K562 (cell line): ENCODE results near the gene SLC37A4.

Experiments
- ATF1 ChIP-seq, 2 experiments: fragments of 450-650 bp in 1 of 2; IDR thresholded peaks; 2 replicates each; pipeline ENCODE4 v1.6.1; 2016; ENCODE audit warnings: missing compliant biosample characterization in 1 of 2, missing genetic modification characterization in 1 of 2
- EZH2 ChIP-seq: IDR thresholded peaks from 2 replicates; pipeline ENCODE4 v1.6.1; 2012; ENCODE audit warnings: low read depth, mild to moderate bottlenecking, inconsistent platforms, low read length, borderline replicate concordance
- FOXM1 ChIP-seq, 2 experiments: fragments of 450-650 bp in 1 of 2; sonication (generic) in 1 of 2; formaldehyde crosslinking in 1 of 2; IDR thresholded peaks; 2 replicates each; pipeline versions ENCODE4 v1.6.1 to v1.9.0; 2017 to 2022; ENCODE audit warnings: low read depth in 2 of 2, mild to moderate bottlenecking in 2 of 2, missing genetic modification reagents in 1 of 2, moderate library complexity in 1 of 2
- HDAC6 ChIP-seq: IDR thresholded peaks from 2 replicates; pipeline ENCODE4 v1.6.1; 2012; ENCODE audit warnings: low read depth, mild to moderate bottlenecking, control low read depth, inconsistent platforms, low read length, moderate library complexity
- HDGF ChIP-seq: fragments of 450-650 bp; IDR thresholded peaks from 2 replicates; pipeline ENCODE4 v1.6.1; 2016
- HMGXB4 ChIP-seq: sonication (generic); formaldehyde crosslinking; IDR thresholded peaks from 2 replicates; pipeline ENCODE4 v1.8.1; 2023; ENCODE audit warnings: mild to moderate bottlenecking, missing genetic modification reagents
- TAF1 ChIP-seq: IDR thresholded peaks from 2 replicates; pipeline ENCODE4 v1.6.1; 2011; ENCODE audit warnings: mild to moderate bottlenecking, low read length, moderate library complexity; ENCODE audit not compliant: insufficient read depth, control insufficient read depth, severe bottlenecking; ENCODE audit errors: extremely low read depth
- TRIM24 ChIP-seq, 2 experiments: fragments of 450-650 bp; IDR thresholded peaks; 2 replicates each; pipeline ENCODE4 v1.6.1; 2016
- ZMIZ1 ChIP-seq, 2 experiments: fragments of 150-350 bp in 1 of 2; IDR thresholded peaks; 2 replicates each; pipeline ENCODE4 v1.6.1; 2012 to 2016; ENCODE audit warnings: low read depth in 2 of 2, low read length in 2 of 2, mild to moderate bottlenecking in 1 of 2, moderate library complexity in 1 of 2
- ZNF274 ChIP-seq: IDR thresholded peaks from 2 replicates; pipeline ENCODE4 v1.6.1; 2011; ENCODE audit warnings: low read depth, mild to moderate bottlenecking, low read length, moderate library complexity, borderline replicate concordance
- TF ChIP-seq, protein P1 (sequence below): fragments of 250-450 bp; sonication (Bioruptor Pico); IDR thresholded peaks from 2 replicates; pipeline ENCODE4 v1.8.0; 2021; ENCODE audit warnings: moderate library complexity, mild to moderate bottlenecking, inconsistent platforms
- TF ChIP-seq, protein P2 (sequence below), 3 experiments: IDR thresholded peaks in 2 of 3; conservative IDR thresholded peaks in 1 of 3; 2 replicates each; pipeline ENCODE4 v1.5.1; 2011 to 2012; ENCODE audit warnings: low read length in 3 of 3, mild to moderate bottlenecking in 3 of 3, control low read depth in 2 of 3, improper control_type of control experiment in 1 of 3, inconsistent platforms in 1 of 3, low read depth in 1 of 3, mixed read lengths in 1 of 3, moderate library complexity in 1 of 3; ENCODE audit not compliant: insufficient read depth in 2 of 3
- TF ChIP-seq, protein P3 (sequence below): sonication (generic); formaldehyde crosslinking; IDR thresholded peaks from 2 replicates; pipeline ENCODE4 v1.9.0; 2022; ENCODE audit warnings: mild to moderate bottlenecking, missing genetic modification reagents

DNA sequence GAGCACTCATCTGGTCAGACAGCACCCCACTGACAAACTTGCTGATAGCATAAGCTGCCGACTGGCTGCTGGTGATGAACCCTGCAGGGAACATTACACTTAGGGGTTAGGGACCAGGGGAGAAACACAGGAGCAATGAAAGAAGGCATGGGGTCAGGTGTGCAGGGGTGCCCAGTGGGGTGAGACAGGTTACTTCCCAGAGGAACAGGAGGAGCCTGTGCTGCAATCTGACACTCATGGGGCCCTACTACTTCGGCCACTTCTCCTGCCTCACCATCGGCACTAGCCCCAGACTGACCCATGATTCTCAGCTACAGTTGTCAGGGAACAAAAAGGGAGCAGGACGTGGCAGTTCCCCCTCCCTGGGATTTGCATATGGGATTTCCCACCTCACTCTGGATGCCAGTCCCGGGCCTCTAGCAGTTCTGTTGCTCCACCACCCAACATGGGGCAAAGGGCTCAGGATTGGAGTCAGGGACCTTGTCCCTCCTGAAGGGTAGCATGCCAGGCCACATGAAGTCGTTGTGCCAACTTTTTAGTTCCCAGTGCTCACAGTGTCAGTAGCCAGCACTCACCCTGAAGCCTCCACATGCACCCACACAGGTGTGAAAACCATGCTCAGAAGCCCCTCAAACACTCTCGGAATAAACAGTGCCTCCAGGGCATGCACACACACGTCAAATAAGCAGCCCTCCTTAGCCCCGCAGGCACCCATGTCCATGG, 2.2 kb downstream of the SLC37A4 start:
- no peak for TF ChIP-seq FOXM1 (IDR thresholded peaks at IDR 0.05; ENCODE audit: low read depth)
- TF ChIP-seq FOXM1 (CRISPR knock-in tag; IDR thresholded peaks at IDR 0.05; ENCODE audit: low read depth), result no peak
- TF ChIP-seq TRIM24 (IDR thresholded peaks at IDR 0.05), result no peak
- TF ChIP-seq HDGF, result no peak
- TF ChIP-seq, protein P1, sequence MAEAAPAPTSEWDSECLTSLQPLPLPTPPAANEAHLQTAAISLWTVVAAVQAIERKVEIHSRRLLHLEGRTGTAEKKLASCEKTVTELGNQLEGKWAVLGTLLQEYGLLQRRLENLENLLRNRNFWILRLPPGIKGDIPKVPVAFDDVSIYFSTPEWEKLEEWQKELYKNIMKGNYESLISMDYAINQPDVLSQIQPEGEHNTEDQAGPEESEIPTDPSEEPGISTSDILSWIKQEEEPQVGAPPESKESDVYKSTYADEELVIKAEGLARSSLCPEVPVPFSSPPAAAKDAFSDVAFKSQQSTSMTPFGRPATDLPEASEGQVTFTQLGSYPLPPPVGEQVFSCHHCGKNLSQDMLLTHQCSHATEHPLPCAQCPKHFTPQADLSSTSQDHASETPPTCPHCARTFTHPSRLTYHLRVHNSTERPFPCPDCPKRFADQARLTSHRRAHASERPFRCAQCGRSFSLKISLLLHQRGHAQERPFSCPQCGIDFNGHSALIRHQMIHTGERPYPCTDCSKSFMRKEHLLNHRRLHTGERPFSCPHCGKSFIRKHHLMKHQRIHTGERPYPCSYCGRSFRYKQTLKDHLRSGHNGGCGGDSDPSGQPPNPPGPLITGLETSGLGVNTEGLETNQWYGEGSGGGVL (CRISPR knock-in tag), result no peak
- no peak for TF ChIP-seq EZH2
- TF ChIP-seq TAF1, result no peak
- TF ChIP-seq, protein P2, sequence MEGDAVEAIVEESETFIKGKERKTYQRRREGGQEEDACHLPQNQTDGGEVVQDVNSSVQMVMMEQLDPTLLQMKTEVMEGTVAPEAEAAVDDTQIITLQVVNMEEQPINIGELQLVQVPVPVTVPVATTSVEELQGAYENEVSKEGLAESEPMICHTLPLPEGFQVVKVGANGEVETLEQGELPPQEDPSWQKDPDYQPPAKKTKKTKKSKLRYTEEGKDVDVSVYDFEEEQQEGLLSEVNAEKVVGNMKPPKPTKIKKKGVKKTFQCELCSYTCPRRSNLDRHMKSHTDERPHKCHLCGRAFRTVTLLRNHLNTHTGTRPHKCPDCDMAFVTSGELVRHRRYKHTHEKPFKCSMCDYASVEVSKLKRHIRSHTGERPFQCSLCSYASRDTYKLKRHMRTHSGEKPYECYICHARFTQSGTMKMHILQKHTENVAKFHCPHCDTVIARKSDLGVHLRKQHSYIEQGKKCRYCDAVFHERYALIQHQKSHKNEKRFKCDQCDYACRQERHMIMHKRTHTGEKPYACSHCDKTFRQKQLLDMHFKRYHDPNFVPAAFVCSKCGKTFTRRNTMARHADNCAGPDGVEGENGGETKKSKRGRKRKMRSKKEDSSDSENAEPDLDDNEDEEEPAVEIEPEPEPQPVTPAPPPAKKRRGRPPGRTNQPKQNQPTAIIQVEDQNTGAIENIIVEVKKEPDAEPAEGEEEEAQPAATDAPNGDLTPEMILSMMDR (IDR thresholded peaks at IDR 0.05 in 2 of 3, conservative IDR thresholded peaks at IDR 0.05 in 1 of 3; ENCODE audit: insufficient read depth in 2 of 3, low read depth in 1 of 3, low read length in 3 of 3), result no peak
- TF ChIP-seq HDAC6, result no peak
- TF ChIP-seq HMGXB4 (CRISPR knock-in tag), result no peak
- no peak for TF ChIP-seq ZMIZ1 (IDR thresholded peaks at IDR 0.05; ENCODE audit: low read depth in 2 of 2, low read length in 2 of 2)
- no peak for TF ChIP-seq ATF1 (CRISPR knock-in tag; IDR thresholded peaks at IDR 0.05)
- no peak for TF ChIP-seq ATF1 (tag; IDR thresholded peaks at IDR 0.05)
- TF ChIP-seq ZNF274, result no peak
- TF ChIP-seq, protein P3, sequence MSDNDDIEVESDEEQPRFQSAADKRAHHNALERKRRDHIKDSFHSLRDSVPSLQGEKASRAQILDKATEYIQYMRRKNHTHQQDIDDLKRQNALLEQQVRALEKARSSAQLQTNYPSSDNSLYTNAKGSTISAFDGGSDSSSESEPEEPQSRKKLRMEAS, result no peak
